MM.1S (cell line): Measurements from ENCODE around the gene KDM4C.
"Not testable (repeated sequence)": the region's sequence is repeated elsewhere in the genome, so short reads cannot be mapped to it uniquely, and the experiment has no call there.

Experiments used
- DNase-seq: peaks from one replicate; pipeline ENCODE4 v3.0.0-alpha.2; 2015
- H2AFZ ChIP-seq: fragments of 300-600 bp; sonication (generic); 2 replicates; pipeline ENCODE4 v1.6.0; 2016; ENCODE audit warnings: antibody characterized with exemption, low read length
- H3F3A ChIP-seq: fragments of 300-600 bp; sonication (generic); 2 replicates; pipeline ENCODE4 v1.6.1; 2016; ENCODE audit warnings: mild to moderate bottlenecking, antibody characterized with exemption, low read length, moderate library complexity, mixed read lengths; ENCODE audit not compliant: insufficient read depth
- H3K27ac ChIP-seq: fragments of 300-600 bp; sonication (generic); 2 replicates; pipeline ENCODE4 v1.5.1; 2016; ENCODE audit warnings: mild to moderate bottlenecking, low read length
- H3K27me3 ChIP-seq: fragments of 300-600 bp; sonication (generic); replicated peaks from 2 replicates; pipeline ENCODE4 v1.6.0; 2016; ENCODE audit warnings: low read length; ENCODE audit not compliant: insufficient read depth
- H3K36me3 ChIP-seq: fragments of 300-600 bp; sonication (generic); replicated peaks from 2 replicates; pipeline ENCODE4 v1.6.1; 2016; ENCODE audit warnings: mild to moderate bottlenecking, low read length, mixed read lengths; ENCODE audit not compliant: insufficient read depth
- H3K4me1 ChIP-seq: fragments of 300-600 bp; sonication (generic); 2 replicates; pipeline ENCODE4 v1.6.1; 2016; ENCODE audit warnings: low read length, mixed read lengths
- H3K4me2 ChIP-seq: fragments of 300-600 bp; sonication (generic); 2 replicates; pipeline ENCODE4 v1.6.0; 2016; ENCODE audit warnings: low read depth, low read length
- H3K4me3 ChIP-seq: fragments of 300-600 bp; sonication (generic); 2 replicates; pipeline ENCODE4 v1.5.1; 2016; ENCODE audit warnings: low read length, mixed read lengths
- H3K79me2 ChIP-seq: fragments of 300-600 bp; sonication (generic); 2 replicates; pipeline ENCODE4 v1.6.1; 2016; ENCODE audit warnings: mixed run types, low read length, mixed read lengths
- H3K9ac ChIP-seq: fragments of 300-600 bp; sonication (generic); 2 replicates; pipeline ENCODE4 v1.6.1; 2016; ENCODE audit warnings: low read length, mixed read lengths
- H3K9me2 ChIP-seq: fragments of 300-600 bp; sonication (generic); replicated peaks from 2 replicates; pipeline ENCODE4 v1.6.1; 2016; ENCODE audit warnings: mild to moderate bottlenecking, low read length, mixed read lengths; ENCODE audit not compliant: insufficient read depth
- H3K9me3 ChIP-seq: fragments of 300-600 bp; sonication (generic); replicated peaks from 2 replicates; pipeline ENCODE4 v1.6.1; 2016; ENCODE audit warnings: mild to moderate bottlenecking, low read length, mixed read lengths; ENCODE audit not compliant: insufficient read depth
- H4K20me1 ChIP-seq: fragments of 300-600 bp; sonication (generic); 2 replicates; pipeline ENCODE4 v1.6.1; 2016; ENCODE audit warnings: mild to moderate bottlenecking, low read length, moderate library complexity, mixed read lengths; ENCODE audit not compliant: insufficient read depth
- EZH2 ChIP-seq: fragments of 300-600 bp; sonication (generic); optimal IDR thresholded peaks from 2 replicates; pipeline ENCODE3; 2017; ENCODE audit warnings: low read depth, mild to moderate bottlenecking, antibody characterized with exemption, low read length, mixed read lengths
- EZH2phosphoT487 ChIP-seq: fragments of 300-600 bp; sonication (generic); IDR thresholded peaks from 2 replicates; pipeline ENCODE4 v1.6.1; 2018; ENCODE audit warnings: antibody characterized with exemption, low read length
- TF ChIP-seq, protein P1 (sequence below): fragments of 300-600 bp; sonication (generic); IDR thresholded peaks from 2 replicates; pipeline ENCODE4 v1.5.1; 2016; ENCODE audit warnings: antibody characterized with exemption, low read length, mixed read lengths

KDM4C gene

DNA sequence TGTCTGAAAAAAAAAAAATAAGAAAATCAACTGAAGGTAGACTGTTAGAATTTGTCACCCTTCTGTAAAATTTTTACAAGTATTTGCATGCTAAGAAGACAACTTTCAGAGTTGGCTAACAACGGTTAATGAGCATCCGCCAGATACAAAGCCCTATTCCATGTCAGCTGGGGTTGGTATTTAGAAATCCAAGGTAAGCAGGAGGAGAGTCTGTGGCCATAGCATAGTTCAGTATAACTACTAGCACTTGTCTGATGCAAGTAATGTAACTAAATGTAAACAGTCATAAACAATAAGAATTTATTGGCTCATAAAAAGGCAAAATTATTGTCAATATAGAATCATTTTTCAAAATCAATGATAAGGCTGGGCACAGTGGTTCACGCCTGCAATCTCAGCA, 45.7 kb upstream of the KDM4C start:
- Histone ChIP-seq H3K9ac (no peak overlapping the region), H3K36me3 (no peaks in the 10 kb centered on the region), H3K4me2 (no peak overlapping the region), H3K9me2 (no peaks in the 10 kb centered on the region), H3K4me3 (no peak overlapping the region), H3K27me3 (no peaks in the 10 kb centered on the region), H3K4me1 (no peaks in the 10 kb centered on the region), H3K9me3 (no peaks in the 10 kb centered on the region), H3K27ac (no peak overlapping the region), H4K20me1 (no peaks in the 10 kb centered on the region), H3K79me2 (no peaks in the 10 kb centered on the region), H2AFZ (no peak overlapping the region), H3F3A (no peaks in the 10 kb centered on the region)
- TF ChIP-seq, protein P1, sequence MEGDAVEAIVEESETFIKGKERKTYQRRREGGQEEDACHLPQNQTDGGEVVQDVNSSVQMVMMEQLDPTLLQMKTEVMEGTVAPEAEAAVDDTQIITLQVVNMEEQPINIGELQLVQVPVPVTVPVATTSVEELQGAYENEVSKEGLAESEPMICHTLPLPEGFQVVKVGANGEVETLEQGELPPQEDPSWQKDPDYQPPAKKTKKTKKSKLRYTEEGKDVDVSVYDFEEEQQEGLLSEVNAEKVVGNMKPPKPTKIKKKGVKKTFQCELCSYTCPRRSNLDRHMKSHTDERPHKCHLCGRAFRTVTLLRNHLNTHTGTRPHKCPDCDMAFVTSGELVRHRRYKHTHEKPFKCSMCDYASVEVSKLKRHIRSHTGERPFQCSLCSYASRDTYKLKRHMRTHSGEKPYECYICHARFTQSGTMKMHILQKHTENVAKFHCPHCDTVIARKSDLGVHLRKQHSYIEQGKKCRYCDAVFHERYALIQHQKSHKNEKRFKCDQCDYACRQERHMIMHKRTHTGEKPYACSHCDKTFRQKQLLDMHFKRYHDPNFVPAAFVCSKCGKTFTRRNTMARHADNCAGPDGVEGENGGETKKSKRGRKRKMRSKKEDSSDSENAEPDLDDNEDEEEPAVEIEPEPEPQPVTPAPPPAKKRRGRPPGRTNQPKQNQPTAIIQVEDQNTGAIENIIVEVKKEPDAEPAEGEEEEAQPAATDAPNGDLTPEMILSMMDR, result no peak
- no peak for TF ChIP-seq EZH2
- no peak for TF ChIP-seq EZH2phosphoT487
- DNase-seq, result no peak

DNA sequence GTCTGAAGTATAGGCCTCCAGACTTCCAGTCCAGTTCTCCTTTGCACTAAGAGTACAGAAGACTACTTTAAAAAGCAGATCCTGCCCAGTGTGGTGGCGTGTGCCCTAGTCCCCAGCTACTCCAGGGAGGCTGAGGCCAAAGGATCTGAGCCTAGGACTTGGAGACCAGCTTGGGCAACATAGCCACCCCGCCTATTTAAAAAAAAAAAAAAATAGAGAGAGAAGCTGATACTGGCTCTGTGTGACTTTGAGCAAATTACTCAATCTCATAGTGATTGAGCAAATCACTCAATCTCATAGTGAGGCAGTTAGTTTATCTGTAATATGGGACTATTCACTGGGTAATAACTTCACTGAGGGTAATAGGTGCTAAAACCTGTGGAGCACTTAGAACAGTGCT, 43.6 kb upstream of the KDM4C start:
- Histone ChIP-seq H3K4me1 (no peaks in the 10 kb centered on the region), H3K9ac (no peak overlapping the region), H3K79me2 (no peaks in the 10 kb centered on the region), H3K9me3 (no peaks in the 10 kb centered on the region), H3K9me2 (no peaks in the 10 kb centered on the region), H3K4me2 (no peak overlapping the region), H3F3A (no peaks in the 10 kb centered on the region), H3K36me3 (no peaks in the 10 kb centered on the region), H3K27ac (no peak overlapping the region), H4K20me1 (no peaks in the 10 kb centered on the region), H3K27me3 (no peaks in the 10 kb centered on the region), H2AFZ (no peak overlapping the region), H3K4me3 (no peak overlapping the region)
- TF ChIP-seq EZH2 (no peak), EZH2phosphoT487 (no peak)
- TF ChIP-seq, protein P1, result no peak
- no peak for DNase-seq

GRCh38 chr9:6715153-6715754, 42.5 kb upstream of the KDM4C start:
- H3F3A ChIP-seq, H3K4me3 ChIP-seq, H4K20me1 ChIP-seq, H3K9ac ChIP-seq, H3K27me3 ChIP-seq, H3K79me2 ChIP-seq, H3K9me3 ChIP-seq, H3K36me3 ChIP-seq, H3K4me2 ChIP-seq, DNase-seq, H3K9me2 ChIP-seq, H3K4me1 ChIP-seq, H2AFZ ChIP-seq, H3K27ac ChIP-seq: not testable (repeated sequence)

GRCh38 chr9:6715755-6716643, 41.8 kb upstream of the KDM4C start:
- TF ChIP-seq, protein P1, result no peak
- no peak for TF ChIP-seq EZH2
- no peak for TF ChIP-seq EZH2phosphoT487
- no peaks in the 10 kb centered on the region for H3K27me3 ChIP-seq
- H3K9me3 ChIP-seq, result no peaks in the 10 kb centered on the region
- H3K4me3 ChIP-seq, result no peak overlapping the region
- no peak overlapping the region for H2AFZ ChIP-seq
- H4K20me1 ChIP-seq, result no peaks in the 10 kb centered on the region
- no peak overlapping the region for H3K27ac ChIP-seq
- no peaks in the 10 kb centered on the region for H3K36me3 ChIP-seq
- DNase-seq, result no peak
- no peaks in the 10 kb centered on the region for H3K9me2 ChIP-seq
- H3K4me1 ChIP-seq, result no peaks in the 10 kb centered on the region
- H3K79me2 ChIP-seq, result no peaks in the 10 kb centered on the region
- H3K4me2 ChIP-seq, result no peak overlapping the region
- no peak overlapping the region for H3K9ac ChIP-seq
- no peaks in the 10 kb centered on the region for H3F3A ChIP-seq
